ENCODE results near the gene UBE2V1. TPM values are rescaled to one million over a fixed set of nuclear protein-coding genes. Genes with fewer than 3 reads are reported as not detected.

Gene UBE2V1
- total and polyA plus RNA-seq, 2 of the 13 experiments (the other 11 are each of a cell fraction or from before 2014, with no cell fraction given): 81.3 to 132 TPM

GRCh38 chr20:50071039-50071888, 41.7 kb downstream of the UBE2V1 start (continued):
- TF ChIP-seq ZNF512 (CRISPR knock-in tag; IDR thresholded peaks at IDR 0.05): no peak; the same call in 1 of the 2 replicates
- TF ChIP-seq ZKSCAN8 (CRISPR knock-in tag; IDR thresholded peaks at IDR 0.05; ENCODE audit: borderline replicate concordance): peak; percentile 92; the same call in 1 of the 2 replicates
- peak; percentile 50; the same call in 1 of the 2 replicates for TF ChIP-seq PAXIP1 (CRISPR knock-in tag; conservative IDR thresholded peaks at IDR 0.05)
- TF ChIP-seq ZNF275 (CRISPR knock-in tag; IDR thresholded peaks at IDR 0.05; ENCODE audit: borderline replicate concordance): peak; percentile 84; the same call in 1 of the 2 replicates
- TF ChIP-seq ELF1 (CRISPR knock-in tag; IDR thresholded peaks at IDR 0.05): peak; percentile 78
- TF ChIP-seq NKX3-1 (CRISPR knock-in tag; IDR thresholded peaks at IDR 0.05): no peak
- TF ChIP-seq GRHL1 (CRISPR knock-in tag; conservative IDR thresholded peaks at IDR 0.05): no peak
- TF ChIP-seq GLMP (CRISPR knock-in tag; IDR thresholded peaks at IDR 0.05; ENCODE audit: borderline replicate concordance): no peak
- no peak; the same call in 1 of the 2 replicates for TF ChIP-seq ZNF160 (CRISPR knock-in tag; IDR thresholded peaks at IDR 0.05)
- 0 out of 2 replicates have a peak, but pooled peaks have one; percentile 20 for TF ChIP-seq E2F5 (CRISPR knock-in tag; conservative IDR thresholded peaks at IDR 0.05)
- no peak for TF ChIP-seq ATF1 (CRISPR knock-in tag; IDR thresholded peaks at IDR 0.05)
- 0 out of 2 replicates have a peak, but pooled peaks have one; percentile 64 for TF ChIP-seq ZNF446 (CRISPR knock-in tag; IDR thresholded peaks at IDR 0.05)
- TF ChIP-seq ISL2 (CRISPR knock-in tag; IDR thresholded peaks at IDR 0.05): peak; percentile 61; the same call in 1 of the 2 replicates
- peak; percentile 100 for TF ChIP-seq ZNF768 (CRISPR knock-in tag; IDR thresholded peaks at IDR 0.05)
- 0 out of 2 replicates have a peak, but pooled peaks have one; percentile 10 for TF ChIP-seq NFE2L2 (IDR thresholded peaks at IDR 0.05; ENCODE audit: low read length)
- TF ChIP-seq CREM (IDR thresholded peaks at IDR 0.05): 0 out of 2 replicates have a peak, but pooled peaks have one; percentile 49
- no peak for TF ChIP-seq CREM (CRISPR knock-in tag; IDR thresholded peaks at IDR 0.05)
